ENCODE results near the gene UNC5C.
"Not testable (repeated sequence)": the region's sequence is repeated elsewhere in the genome, so short reads cannot be mapped to it uniquely, and the experiment has no call there.

The UNC5C gene

GRCh38 chr4:95209927-95210326 lies 338.8 kb downstream of the UNC5C start:
- no peak for DNase-seq

GRCh38 chr4:95204873-95205272 lies 343.9 kb downstream of the UNC5C start:
- DNase-seq = no peak

- no peak for DNase-seq
Measured at GRCh38 chr4:95204267-95204844, 344.4 kb downstream of the UNC5C start.

- no peak for DNase-seq
Measured at GRCh38 chr4:95198961-95199360, 349.8 kb downstream of the UNC5C start.

- DNase-seq = no peak
Measured at GRCh38 chr4:95197353-95197752, 351.4 kb downstream of the UNC5C start.

- no peak for DNase-seq
Measured at GRCh38 chr4:95193391-95194224, 355.2 kb downstream of the UNC5C start.

GRCh38 chr4:95191537-95191936 lies 357.2 kb downstream of the UNC5C start:
- no peak for DNase-seq

GRCh38 chr4:95190751-95191436 lies 357.9 kb downstream of the UNC5C start:
- no peak for DNase-seq

- DNase-seq = no peak
Measured at GRCh38 chr4:95188701-95189370, 359.9 kb downstream of the UNC5C start.

- DNase-seq = no peak
Measured at GRCh38 chr4:95186666-95187065, 362.1 kb downstream of the UNC5C start.

- DNase-seq = no peak
Measured at GRCh38 chr4:95183656-95184408, 364.9 kb downstream of the UNC5C start.

GRCh38 chr4:95181996-95182306 lies 366.8 kb downstream of the UNC5C start:
- DNase-seq = no peak

- DNase-seq = no peak
Measured at GRCh38 chr4:95181243-95181995, 367.4 kb downstream of the UNC5C start.

- no peak for DNase-seq
Measured at GRCh38 chr4:95180531-95181242, 368.1 kb downstream of the UNC5C start.

- no peak for DNase-seq
Measured at GRCh38 chr4:95178938-95179337, 369.8 kb downstream of the UNC5C start.

- not testable (repeated sequence) for DNase-seq
Measured at GRCh38 chr4:95171377-95171776, 377.4 kb downstream of the UNC5C start.

GRCh38 chr4:95170176-95170575 lies 378.6 kb downstream of the UNC5C start:
- DNase-seq = no peak

GRCh38 chr4:95167805-95168204 lies 381.0 kb downstream of the UNC5C start:
- no peak for DNase-seq

GRCh38 chr4:95165926-95166524 lies 382.7 kb downstream of the UNC5C start:
- no peak for DNase-seq

- no peak for DNase-seq
Measured at GRCh38 chr4:95162867-95163266, 385.9 kb downstream of the UNC5C start.

All from effector CD8-positive, alpha-beta T cell (primary cell).